Hippocampal formation (tissue), 2 donors: Measurements from ENCODE around the gene CAMTA1.
"Not testable (repeated sequence)": the region's sequence is repeated elsewhere in the genome, so short reads cannot be mapped to it uniquely, and the experiment has no call there.

Experiments
- DNase-seq, 2 donors: peaks; one replicate each; lab custom pipeline; 2025; lab: John Stamatoyannopoulos, UW

CAMTA1 gene

GRCh38 chr1:7587108-7587772 lies 802.0 kb downstream of the CAMTA1 start:
- no peak for DNase-seq

GRCh38 chr1:7587773-7588456 lies 802.7 kb downstream of the CAMTA1 start:
- no peak for DNase-seq

- DNase-seq: no peak
Measured at GRCh38 chr1:7588457-7588827, 803.2 kb downstream of the CAMTA1 start.

- DNase-seq: no peak
Measured at GRCh38 chr1:7589080-7589735, 804.0 kb downstream of the CAMTA1 start.

GRCh38 chr1:7589774-7590425 lies 804.6 kb downstream of the CAMTA1 start:
- DNase-seq: no peak

GRCh38 chr1:7590426-7590790 lies 805.2 kb downstream of the CAMTA1 start:
- DNase-seq: no peak

- DNase-seq: no peak
Measured at GRCh38 chr1:7591565-7591964, 806.3 kb downstream of the CAMTA1 start.

GRCh38 chr1:7592120-7592798 lies 807.0 kb downstream of the CAMTA1 start:
- no peak for DNase-seq

GRCh38 chr1:7594002-7594713 lies 808.9 kb downstream of the CAMTA1 start:
- no peak for DNase-seq

GRCh38 chr1:7594714-7595295 lies 809.6 kb downstream of the CAMTA1 start:
- no peak for DNase-seq

- no peak for DNase-seq
Measured at GRCh38 chr1:7595336-7595735, 810.1 kb downstream of the CAMTA1 start.

- DNase-seq: no peak
Measured at GRCh38 chr1:7596126-7596965, 811.1 kb downstream of the CAMTA1 start.

GRCh38 chr1:7598058-7598457 lies 812.8 kb downstream of the CAMTA1 start:
- not testable (repeated sequence) for DNase-seq

GRCh38 chr1:7604906-7605305 lies 819.7 kb downstream of the CAMTA1 start:
- not testable (repeated sequence) for DNase-seq

- no peak for DNase-seq
Measured at GRCh38 chr1:7606096-7606495, 820.8 kb downstream of the CAMTA1 start.

- no peak for DNase-seq
Measured at GRCh38 chr1:7607097-7607496, 821.8 kb downstream of the CAMTA1 start.

GRCh38 chr1:7608628-7609305 lies 823.5 kb downstream of the CAMTA1 start:
- DNase-seq: no peak

- no peak for DNase-seq
Measured at GRCh38 chr1:7609311-7609994, 824.2 kb downstream of the CAMTA1 start.

GRCh38 chr1:7610106-7610731 lies 825.0 kb downstream of the CAMTA1 start:
- DNase-seq: no peak
